Lung (tissue), 13 donors: Measurements from ENCODE around the gene OR8J3. TPM values are rescaled to one million over a fixed set of nuclear protein-coding genes. Genes with fewer than 3 reads are reported as not detected.

Experiments
- ATAC-seq: fragments of 200-7000 bp; cut with Tn5 transposase; one replicate; pipeline ENCODE4 v1.9.1; 2020; ENCODE audit warnings: moderate number of reproducible peaks; ENCODE audit not compliant: insufficient read depth, low FRiP score
- DNase-seq, 3 donors: peaks; one replicate each; pipeline ENCODE4 v3.0.0-alpha.2; 2013 to 2017
- H3K27ac ChIP-seq, 2 donors: one replicate each; pipeline ENCODE4 v1.5.1; 2013; ENCODE audit warnings: mild to moderate bottlenecking in 2 of 2, moderate library complexity in 2 of 2, control low read depth in 1 of 2, inconsistent platforms in 1 of 2, low read depth in 1 of 2, low read length in 1 of 2
- H3K27me3 ChIP-seq, 3 donors: one replicate each; pipeline ENCODE4 v1.5.1; 2013; ENCODE audit warnings: low read length in 2 of 3; ENCODE audit not compliant: control insufficient read depth in 3 of 3, insufficient read depth in 3 of 3
- H3K36me3 ChIP-seq, 4 donors: one replicate each; pipeline ENCODE4 v1.5.1; 2013; ENCODE audit warnings: low read length in 4 of 4, mild to moderate bottlenecking in 1 of 4, moderate library complexity in 1 of 4; ENCODE audit not compliant: control insufficient read depth in 4 of 4, insufficient read depth in 4 of 4
- H3K4me1 ChIP-seq, 5 donors: one replicate each; pipeline ENCODE4 v1.5.1; 2013; ENCODE audit warnings: low read length in 5 of 5, mild to moderate bottlenecking in 2 of 5, moderate library complexity in 1 of 5; ENCODE audit not compliant: control insufficient read depth in 5 of 5, insufficient read depth in 5 of 5
- H3K4me3 ChIP-seq: one replicate; pipeline ENCODE4 v1.5.1; 2013; ENCODE audit warnings: mild to moderate bottlenecking, control low read depth, moderate library complexity
- H3K9ac ChIP-seq, 2 donors: one replicate each; pipeline ENCODE4 v1.5.1; 2013; ENCODE audit warnings: low read length in 2 of 2, control low read depth in 1 of 2; ENCODE audit not compliant: insufficient read depth in 1 of 2
- H3K9me3 ChIP-seq, 4 donors: one replicate each; pipeline ENCODE4 v1.5.1; 2013; ENCODE audit warnings: low read length in 3 of 4, mild to moderate bottlenecking in 1 of 4, moderate library complexity in 1 of 4; ENCODE audit not compliant: control insufficient read depth in 4 of 4, insufficient read depth in 3 of 4
- WGBS, 2 donors: extraction: QIAGEN DNeasy Blood & Tissue Kit; methylation state at CpG; one replicate each; pipeline ENCODE4 v1.1.7; 2013; 5-methylcytosine and 5-hydroxymethylcytosine counted together
- polyA plus RNA-seq, 2 donors: library from polyadenylated mRNA; stranded (reverse); fragments of 200-250 nt; gene quantifications; one replicate each; pipeline ENCODE4 v1.2.1, GENCODE V29; 2013
- small RNA-seq: library from RNA; depleted of rRNA; stranded (forward); fragments of <200 nt; gene quantifications from one replicate; pipeline ENCODE3, GENCODE V24; 2014; ENCODE audit warnings: low replicate concordance
- total RNA-seq, 2 donors: library from RNA; depleted of rRNA in 1 of 2; stranded (reverse); fragments of >200 nt in 1 of 2; gene quantifications; one replicate each; pipeline ENCODE4 v1.2.1, GENCODE V29; 2014 to 2021
- TF ChIP-seq, protein P1 (sequence below): IDR thresholded peaks from 2 replicates; pipeline ENCODE4 v1.5.1; 2012; ENCODE audit warnings: mild to moderate bottlenecking; ENCODE audit errors: control extremely low read depth, extremely low read depth
- donor health status: control.
- donor health status: control.
- donor health status: Bipolar disorder and iron deficiency.
- donor health status: healthy.
- donor health status: DM: yes; HTN: yes; CAD: no.

OR8J3 gene
- total and polyA plus RNA-seq, 4 donors = not detected

DNA sequence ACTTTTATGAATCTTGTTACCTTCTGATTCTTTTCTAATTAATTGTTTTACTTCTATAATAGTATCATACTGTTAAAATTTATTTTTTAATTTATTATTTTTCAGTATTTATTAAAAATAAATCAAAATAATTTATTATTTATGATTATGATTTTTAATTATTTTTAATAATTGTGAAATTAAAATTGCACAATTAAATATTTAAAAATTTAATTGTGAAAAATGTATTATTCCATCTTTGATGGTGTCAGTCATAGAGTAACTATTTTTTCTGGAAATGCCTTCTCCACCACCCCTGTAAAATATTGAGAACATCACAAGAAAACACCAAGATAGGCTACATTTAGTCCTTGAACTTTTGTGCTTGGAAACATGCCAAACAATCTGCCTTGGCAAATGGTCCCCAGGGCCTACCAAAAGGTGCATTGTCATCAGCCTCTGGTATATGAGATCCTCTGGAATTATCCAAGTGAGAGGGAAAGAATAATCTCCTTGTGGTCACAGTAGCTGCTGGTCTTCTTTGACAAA is 36.7 kb downstream of the OR8J3 start, which contains the start of gene OR8H2:
TSS of gene OR8H2 (plus strand) at position 478 of the 528 bp plus-strand sequence. CDS start 1,356 bp downstream, outside the sequence.
- TF ChIP-seq, protein P1, sequence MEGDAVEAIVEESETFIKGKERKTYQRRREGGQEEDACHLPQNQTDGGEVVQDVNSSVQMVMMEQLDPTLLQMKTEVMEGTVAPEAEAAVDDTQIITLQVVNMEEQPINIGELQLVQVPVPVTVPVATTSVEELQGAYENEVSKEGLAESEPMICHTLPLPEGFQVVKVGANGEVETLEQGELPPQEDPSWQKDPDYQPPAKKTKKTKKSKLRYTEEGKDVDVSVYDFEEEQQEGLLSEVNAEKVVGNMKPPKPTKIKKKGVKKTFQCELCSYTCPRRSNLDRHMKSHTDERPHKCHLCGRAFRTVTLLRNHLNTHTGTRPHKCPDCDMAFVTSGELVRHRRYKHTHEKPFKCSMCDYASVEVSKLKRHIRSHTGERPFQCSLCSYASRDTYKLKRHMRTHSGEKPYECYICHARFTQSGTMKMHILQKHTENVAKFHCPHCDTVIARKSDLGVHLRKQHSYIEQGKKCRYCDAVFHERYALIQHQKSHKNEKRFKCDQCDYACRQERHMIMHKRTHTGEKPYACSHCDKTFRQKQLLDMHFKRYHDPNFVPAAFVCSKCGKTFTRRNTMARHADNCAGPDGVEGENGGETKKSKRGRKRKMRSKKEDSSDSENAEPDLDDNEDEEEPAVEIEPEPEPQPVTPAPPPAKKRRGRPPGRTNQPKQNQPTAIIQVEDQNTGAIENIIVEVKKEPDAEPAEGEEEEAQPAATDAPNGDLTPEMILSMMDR = no peak
- no peaks in the 10 kb centered on the region for H3K27me3 ChIP-seq
- DNase-seq (no peak), ATAC-seq (no peak)
- H3K36me3 ChIP-seq = no peaks in the 10 kb centered on the region
- no peaks in the 10 kb centered on the region for H3K9me3 ChIP-seq
- H3K27ac ChIP-seq = no peak within 1 kb of the TSS
- no peaks in the 10 kb centered on the region for H3K4me1 ChIP-seq
- H3K9ac ChIP-seq = no peak within 1 kb of the TSS
- no peak within 1 kb of the TSS for H3K4me3 ChIP-seq

DNA sequence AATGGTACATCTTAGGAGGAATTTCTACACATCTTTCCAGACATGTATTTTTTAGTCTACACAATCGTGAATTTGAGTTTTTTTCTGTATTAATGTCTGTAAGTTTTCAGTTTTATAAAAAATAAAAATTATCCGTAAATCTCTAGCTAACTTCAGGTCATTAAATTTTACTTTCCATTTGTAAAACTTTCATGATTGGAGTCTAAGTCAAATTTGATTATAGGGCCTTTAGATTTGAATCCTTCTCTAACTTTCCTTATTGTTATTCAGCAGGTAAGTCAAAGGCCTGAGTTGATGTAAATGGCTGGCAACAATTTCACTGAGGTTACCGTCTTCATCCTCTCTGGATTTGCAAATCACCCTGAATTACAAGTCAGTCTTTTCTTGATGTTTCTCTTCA is 47.0 kb downstream of the OR8J3 start, which contains the start of gene OR8I2:
TSS of gene OR8I2 (plus strand) at position 301 of the 400 bp plus-strand sequence. CDS start at position 301, 0 bp downstream.
- H3K4me1 ChIP-seq = no peaks in the 10 kb centered on the region
- WGBS, 2 donors = 61 to 78% methylated on average over 3 of the region's 3 CpGs

DNA sequence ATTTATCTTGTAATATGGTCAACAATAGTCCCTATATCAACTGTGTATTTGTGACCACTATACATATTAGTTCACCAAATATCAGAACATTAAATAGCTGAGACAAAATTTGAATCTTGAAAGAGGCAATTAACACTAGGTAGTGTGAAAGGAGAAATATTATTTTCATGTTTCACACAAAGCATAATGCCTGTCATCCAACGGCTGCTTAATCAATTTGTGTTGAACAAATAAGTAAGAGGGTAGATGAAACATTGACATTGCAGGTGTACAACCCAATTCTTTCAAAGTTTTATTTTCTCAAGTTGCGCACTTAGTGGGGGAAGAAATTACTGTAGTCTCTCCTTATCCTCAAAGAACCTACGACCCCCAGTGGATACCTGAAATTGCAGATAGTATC is 50.3 kb downstream of the OR8J3 start:
- Histone ChIP-seq H3K36me3 (no peaks in the 10 kb centered on the region), H3K27me3 (no peaks in the 10 kb centered on the region), H3K9ac (no peak overlapping the region), H3K9me3 (peaks cover 0 to 3% (median 0%) of the 10 kb centered on the region in 4 donors), H3K4me3 (no peak overlapping the region), H3K4me1 (no peaks in the 10 kb centered on the region), H3K27ac (no peak overlapping the region)
- no peak for DNase-seq
- no peak for ATAC-seq
- 68 to 83% methylated on average over 3 of the region's 3 CpGs for WGBS, 2 donors
- TF ChIP-seq, protein P1 = no peak

More for the DNA sequence above, 47.0 kb downstream of the OR8J3 start, which contains the start of gene OR8I2:
- ATAC-seq (no peak), DNase-seq (no peak)
- Histone ChIP-seq H3K36me3 (no peaks in the 10 kb centered on the region), H3K9ac (no peak within 1 kb of the TSS), H3K9me3 (no peaks in the 10 kb centered on the region), H3K4me3 (no peak within 1 kb of the TSS), H3K27me3 (no peaks in the 10 kb centered on the region), H3K27ac (no peak within 1 kb of the TSS)
- TF ChIP-seq, protein P1 = no peak

Small RNA genes within 50 kb of the gene (small RNA-seq; reads per million reads assigned to genes)
- gene OR8I4P = not detected

Other genes starting within 250 kb of the OR8J3 start
- gene OR5W2, start 225.6 kb downstream of the OR8J3 start, total RNA-seq = not detected
- gene OR5W2, start 225.6 kb downstream of the OR8J3 start, polyA plus RNA-seq = not detected
- gene OR5I1, start 203.8 kb downstream of the OR8J3 start, total RNA-seq = not detected
- not detected for gene OR5I1, start 203.8 kb downstream of the OR8J3 start, polyA plus RNA-seq
- gene OR10AG1, start 170.3 kb downstream of the OR8J3 start, total RNA-seq = not detected
- gene OR10AG1, start 170.3 kb downstream of the OR8J3 start, polyA plus RNA-seq = not detected
- not detected for gene OR5F1, start 145.6 kb downstream of the OR8J3 start, total RNA-seq
- gene OR5F1, start 145.6 kb downstream of the OR8J3 start, polyA plus RNA-seq = not detected
- not detected for gene OR5AS1, start 112.5 kb downstream of the OR8J3 start, total RNA-seq
- not detected for gene OR5AS1, start 112.5 kb downstream of the OR8J3 start, polyA plus RNA-seq
- gene OR8I2, start 46.9 kb downstream of the OR8J3 start, total RNA-seq = not detected
- not detected for gene OR8I2, start 46.9 kb downstream of the OR8J3 start, polyA plus RNA-seq
- not detected for gene OR8H2, start 36.5 kb downstream of the OR8J3 start, total RNA-seq
- gene OR8H2, start 36.5 kb downstream of the OR8J3 start, polyA plus RNA-seq = not detected
- not detected for gene OR8H3, start 17.8 kb downstream of the OR8J3 start, total RNA-seq
- gene OR8H3, start 17.8 kb downstream of the OR8J3 start, polyA plus RNA-seq = not detected
- gene OR8K5, start 20.1 kb upstream of the OR8J3 start, total RNA-seq = not detected
- not detected for gene OR8K5, start 20.1 kb upstream of the OR8J3 start, polyA plus RNA-seq
- gene OR5J2, start 36.4 kb upstream of the OR8J3 start, total RNA-seq = not detected
- not detected for gene OR5J2, start 36.4 kb upstream of the OR8J3 start, polyA plus RNA-seq
- not detected for gene OR5T2, start 94.1 kb upstream of the OR8J3 start, total RNA-seq
- not detected for gene OR5T2, start 94.1 kb upstream of the OR8J3 start, polyA plus RNA-seq
- not detected for gene OR5T3, start 112.1 kb upstream of the OR8J3 start, total RNA-seq
- not detected for gene OR5T3, start 112.1 kb upstream of the OR8J3 start, polyA plus RNA-seq
- not detected for gene OR5T1, start 134.0 kb upstream of the OR8J3 start, total RNA-seq
- not detected for gene OR5T1, start 134.0 kb upstream of the OR8J3 start, polyA plus RNA-seq
- not detected for gene OR8H1, start 152.1 kb upstream of the OR8J3 start, total RNA-seq
- not detected for gene OR8H1, start 152.1 kb upstream of the OR8J3 start, polyA plus RNA-seq
- gene OR8K3, start 174.9 kb upstream of the OR8J3 start, total RNA-seq = not detected
- gene OR8K3, start 174.9 kb upstream of the OR8J3 start, polyA plus RNA-seq = not detected
- not detected for gene OR8K1, start 205.8 kb upstream of the OR8J3 start, total RNA-seq
- not detected for gene OR8K1, start 205.8 kb upstream of the OR8J3 start, polyA plus RNA-seq
- not detected for gene OR8J1, start 214.1 kb upstream of the OR8J3 start, total RNA-seq
- not detected for gene OR8J1, start 214.1 kb upstream of the OR8J3 start, polyA plus RNA-seq
- not detected for gene OR8U1, start 235.4 kb upstream of the OR8J3 start, total RNA-seq
- not detected for gene OR8U1, start 235.4 kb upstream of the OR8J3 start, polyA plus RNA-seq